SK-N-SH treated with all-trans-retinoic acid at 6 μM for 48 hours (cell line): ENCODE results near the gene TBX18.

Experiments used
- ARNTL ChIP-seq: fragments of 450-650 bp; formaldehyde crosslinking; IDR thresholded peaks from 2 replicates; pipeline ENCODE4 v1.5.0; 2020; ENCODE audit warnings: low read depth, mild to moderate bottlenecking, moderate library complexity, borderline replicate concordance
- BACH2 ChIP-seq: fragments of 250-450 bp; sonication (Bioruptor Pico); IDR thresholded peaks from 2 replicates; pipeline ENCODE4 v1.9.0; 2021; ENCODE audit warnings: mild to moderate bottlenecking, borderline replicate concordance
- CSDC2 ChIP-seq: fragments of 250-450 bp; sonication (Bioruptor Pico); IDR thresholded peaks from 2 replicates; pipeline ENCODE4 v1.5.0; 2020; ENCODE audit warnings: mild to moderate bottlenecking, moderate library complexity
- ESRRG ChIP-seq: fragments of 250-450 bp; sonication (Bioruptor Pico); IDR thresholded peaks from 2 replicates; pipeline ENCODE4 v1.6.1; 2021; ENCODE audit warnings: mild to moderate bottlenecking
- GLIS3 ChIP-seq: fragments of 250-450 bp; sonication (Bioruptor Pico); IDR thresholded peaks from 2 replicates; pipeline ENCODE4 v1.5.0; 2020; ENCODE audit warnings: mild to moderate bottlenecking, moderate library complexity
- PATZ1 ChIP-seq: fragments of 250-450 bp; sonication (Bioruptor Pico); IDR thresholded peaks from 2 replicates; pipeline ENCODE4 v1.8.0; 2020; ENCODE audit warnings: mild to moderate bottlenecking, moderate library complexity, borderline replicate concordance
- PPARA ChIP-seq: fragments of 250-450 bp; sonication (Bioruptor Pico); IDR thresholded peaks from 2 replicates; pipeline ENCODE4 v1.5.0; 2020; ENCODE audit warnings: mild to moderate bottlenecking, borderline replicate concordance
- RARB ChIP-seq: fragments of 250-450 bp; sonication (Bioruptor Pico); IDR thresholded peaks from 2 replicates; pipeline ENCODE4 v1.8.0; 2021; ENCODE audit warnings: mild to moderate bottlenecking, moderate library complexity
- ZFP30 ChIP-seq: fragments of 450-650 bp; formaldehyde crosslinking; IDR thresholded peaks from 2 replicates; pipeline ENCODE4 v1.5.0; 2022; ENCODE audit warnings: mild to moderate bottlenecking, moderate library complexity
- TF ChIP-seq, protein P1 (sequence below): fragments of 250-450 bp; sonication (Bioruptor Pico); IDR thresholded peaks from 2 replicates; pipeline ENCODE4 v1.8.0; 2021; ENCODE audit warnings: low read depth, mild to moderate bottlenecking, moderate library complexity, borderline replicate concordance
- TF ChIP-seq, protein P2 (sequence below): fragments of 250-450 bp; sonication (Bioruptor Pico); IDR thresholded peaks from 2 replicates; pipeline ENCODE4 v1.5.1; 2020; ENCODE audit warnings: low read depth, mild to moderate bottlenecking, moderate library complexity

DNA sequence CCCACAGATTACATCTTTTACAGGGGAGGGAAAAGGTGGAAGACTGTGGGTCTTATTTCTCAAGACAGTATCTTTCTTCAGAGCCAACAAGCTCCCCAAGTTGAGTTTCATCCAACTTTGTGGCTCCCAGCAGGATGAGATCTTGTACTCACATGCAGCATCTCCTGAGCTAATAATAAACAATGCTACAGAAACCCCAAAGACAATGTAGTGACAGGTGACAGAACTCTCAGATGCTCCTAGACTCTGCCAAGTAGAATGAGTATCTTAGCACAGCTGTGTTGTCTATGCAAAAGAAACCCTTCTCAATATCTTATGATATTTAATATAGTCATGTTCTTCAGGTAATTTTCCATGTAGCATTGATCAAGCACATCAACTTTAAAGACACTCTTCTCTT lies 90.0 kb downstream of the TBX18 start:
- TF ChIP-seq, protein P1, sequence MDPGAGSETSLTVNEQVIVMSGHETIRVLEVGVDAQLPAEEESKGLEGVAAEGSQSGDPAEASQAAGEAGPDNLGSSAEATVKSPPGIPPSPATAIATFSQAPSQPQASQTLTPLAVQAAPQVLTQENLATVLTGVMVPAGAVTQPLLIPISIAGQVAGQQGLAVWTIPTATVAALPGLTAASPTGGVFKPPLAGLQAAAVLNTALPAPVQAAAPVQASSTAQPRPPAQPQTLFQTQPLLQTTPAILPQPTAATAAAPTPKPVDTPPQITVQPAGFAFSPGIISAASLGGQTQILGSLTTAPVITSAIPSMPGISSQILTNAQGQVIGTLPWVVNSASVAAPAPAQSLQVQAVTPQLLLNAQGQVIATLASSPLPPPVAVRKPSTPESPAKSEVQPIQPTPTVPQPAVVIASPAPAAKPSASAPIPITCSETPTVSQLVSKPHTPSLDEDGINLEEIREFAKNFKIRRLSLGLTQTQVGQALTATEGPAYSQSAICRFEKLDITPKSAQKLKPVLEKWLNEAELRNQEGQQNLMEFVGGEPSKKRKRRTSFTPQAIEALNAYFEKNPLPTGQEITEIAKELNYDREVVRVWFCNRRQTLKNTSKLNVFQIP (CRISPR knock-in tag), result no peak
- TF ChIP-seq PPARA (CRISPR knock-in tag) (no peak), PATZ1 (CRISPR knock-in tag) (no peak), RARB (no peak), GLIS3 (CRISPR knock-in tag) (no peak), ARNTL (CRISPR knock-in tag) (no peak), ESRRG (CRISPR knock-in tag) (no peak), CSDC2 (CRISPR knock-in tag) (no peak), ZFP30 (no peak), BACH2 (CRISPR knock-in tag) (no peak)
- TF ChIP-seq, protein P2, sequence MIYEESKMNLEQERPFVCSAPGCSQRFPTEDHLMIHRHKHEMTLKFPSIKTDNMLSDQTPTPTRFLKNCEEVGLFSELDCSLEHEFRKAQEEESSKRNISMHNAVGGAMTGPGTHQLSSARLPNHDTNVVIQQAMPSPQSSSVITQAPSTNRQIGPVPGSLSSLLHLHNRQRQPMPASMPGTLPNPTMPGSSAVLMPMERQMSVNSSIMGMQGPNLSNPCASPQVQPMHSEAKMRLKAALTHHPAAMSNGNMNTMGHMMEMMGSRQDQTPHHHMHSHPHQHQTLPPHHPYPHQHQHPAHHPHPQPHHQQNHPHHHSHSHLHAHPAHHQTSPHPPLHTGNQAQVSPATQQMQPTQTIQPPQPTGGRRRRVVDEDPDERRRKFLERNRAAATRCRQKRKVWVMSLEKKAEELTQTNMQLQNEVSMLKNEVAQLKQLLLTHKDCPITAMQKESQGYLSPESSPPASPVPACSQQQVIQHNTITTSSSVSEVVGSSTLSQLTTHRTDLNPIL (CRISPR knock-in tag), result no peak
